RWPE2 (cell line): ENCODE data around the gene XIRP2.

Source experiments
- ATAC-seq: fragments of 200-7000 bp; cut with Tn5 transposase; 3 replicates; pipeline ENCODE4 v1.9.1; 2021; ENCODE audit warnings: low read depth
- DNase-seq: peaks from one replicate; pipeline ENCODE4 v3.0.0-alpha.2; 2020; ENCODE audit warnings: low spot score
- H3K27ac ChIP-seq: fragments of 450-650 bp; 2 replicates; pipeline ENCODE4 v1.5.1; 2017; ENCODE audit warnings: mild to moderate bottlenecking; ENCODE audit not compliant: poor library complexity, severe bottlenecking
- H3K27me3 ChIP-seq: fragments of 250-450 bp; sonication (Bioruptor Pico); 2 replicates; pipeline ENCODE4 v1.5.1; 2021; ENCODE audit warnings: mild to moderate bottlenecking, moderate library complexity; ENCODE audit not compliant: insufficient read depth, poor library complexity, severe bottlenecking
- H3K36me3 ChIP-seq: fragments of 250-450 bp; sonication (Bioruptor Pico); 2 replicates; pipeline ENCODE4 v1.5.1; 2020; ENCODE audit warnings: low read depth, mild to moderate bottlenecking, moderate library complexity
- H3K4me1 ChIP-seq: fragments of 250-450 bp; sonication (Bioruptor Pico); 2 replicates; pipeline ENCODE4 v1.5.1; 2021; ENCODE audit warnings: mild to moderate bottlenecking, moderate library complexity; ENCODE audit not compliant: insufficient read depth, poor library complexity, severe bottlenecking
- H3K4me3 ChIP-seq: fragments of 250-450 bp; sonication (Bioruptor Pico); 2 replicates; pipeline ENCODE4 v1.5.1; 2021; ENCODE audit warnings: mild to moderate bottlenecking, moderate library complexity; ENCODE audit not compliant: severe bottlenecking
- H3K9me3 ChIP-seq: fragments of 250-450 bp; sonication (Bioruptor Pico); 2 replicates; pipeline ENCODE4 v1.5.1; 2021; ENCODE audit warnings: mild to moderate bottlenecking, moderate library complexity; ENCODE audit not compliant: severe bottlenecking
- CTCF ChIP-seq: fragments of 450-650 bp; IDR thresholded peaks from one replicate; pipeline ENCODE4 v1.5.1; 2017; ENCODE audit warnings: mild to moderate bottlenecking, moderate library complexity; ENCODE audit not compliant: poor library complexity, severe bottlenecking

The XIRP2 gene

GRCh38 chr2:167287212-167287611, 398.9 kb downstream of the XIRP2 start:
- ATAC-seq, result no peak

GRCh38 chr2:167289651-167290410, 401.6 kb downstream of the XIRP2 start:
- Histone ChIP-seq H3K9me3 (no peaks in the 10 kb centered on the region), H3K4me1 (no peaks in the 10 kb centered on the region), H3K27ac (no peak overlapping the region), H3K36me3 (no peaks in the 10 kb centered on the region), H3K27me3 (peaks cover 80% of the 10 kb centered on the region), H3K4me3 (no peak overlapping the region)
- DNase-seq (no peak), ATAC-seq (no peak)
- no peak for TF ChIP-seq CTCF

More at GRCh38 chr2:167287212-167287611, 398.9 kb downstream of the XIRP2 start:
- Histone ChIP-seq H3K4me1 (no peaks in the 10 kb centered on the region), H3K27me3 (peaks cover 70% of the 10 kb centered on the region), H3K27ac (no peak overlapping the region), H3K9me3 (no peaks in the 10 kb centered on the region), H3K36me3 (no peaks in the 10 kb centered on the region), H3K4me3 (no peak overlapping the region)
- DNase-seq, result no peak
- no peak for TF ChIP-seq CTCF

GRCh38 chr2:167292430-167293171, 404.3 kb downstream of the XIRP2 start, which contains the start of gene B3GALT1:
Gene B3GALT1, plus strand, starts transcription at chr2:167293001.
- peak within 1 kb of the TSS; percentile 39 for H3K4me3 ChIP-seq
- H3K27me3 ChIP-seq, result peaks cover 72% of the 10 kb centered on the region
- H3K27ac ChIP-seq, result no peak within 1 kb of the TSS
- no peaks in the 10 kb centered on the region for H3K36me3 ChIP-seq
- TF ChIP-seq CTCF, result peak; percentile 42
- H3K4me1 ChIP-seq, result peaks cover 3% of the 10 kb centered on the region
- DNase-seq (peak; percentile 72), ATAC-seq (peak; percentile 95)
- H3K9me3 ChIP-seq, result no peaks in the 10 kb centered on the region

GRCh38 chr2:167293172-167293781, 405.0 kb downstream of the XIRP2 start:
- peak; percentile 24 for ATAC-seq
- Histone ChIP-seq H3K27me3 (peaks cover 70% of the 10 kb centered on the region), H3K9me3 (no peaks in the 10 kb centered on the region), H3K27ac (no peak overlapping the region), H3K4me1 (peaks cover 3% of the 10 kb centered on the region), H3K36me3 (no peaks in the 10 kb centered on the region), H3K4me3 (peak overlapping the region; percentile 39)
- no peak for TF ChIP-seq CTCF
- no peak for DNase-seq
